Stimulated activated CD4-positive, alpha-beta T cell treated with anti-CD3 and anti-CD28 coated beads, TNF-alpha, amount 100 ng/mL, for 48 hours (primary cell): ENCODE results near the gene ITGB4.

Source experiments
- DNase-seq, 3 donors: peaks; one replicate each; pipeline ENCODE4 v3.0.0-alpha.2; 2020; ENCODE audit warnings: low read depth in 3 of 3

The ITGB4 gene

GRCh38 chr17:75731086-75731715 is 9.9 kb downstream of the ITGB4 start:
- DNase-seq: no peak

GRCh38 chr17:75731716-75732498 is 10.6 kb downstream of the ITGB4 start:
- no peak for DNase-seq

- no peak for DNase-seq
These were observed 12.2 kb downstream of the ITGB4 start for GRCh38 chr17:75733471-75733870.

GRCh38 chr17:75734674-75735294 is 13.5 kb downstream of the ITGB4 start:
- no peak for DNase-seq

- DNase-seq: no peak
These were observed 15.0 kb downstream of the ITGB4 start for GRCh38 chr17:75736173-75736835.

GRCh38 chr17:75737133-75737962 is 16.1 kb downstream of the ITGB4 start:
- DNase-seq: no peak

GRCh38 chr17:75738218-75738802 is 17.1 kb downstream of the ITGB4 start:
- no peak for DNase-seq

GRCh38 chr17:75739174-75739573 is 17.9 kb downstream of the ITGB4 start:
- no peak for DNase-seq

GRCh38 chr17:75739801-75740200 is 18.5 kb downstream of the ITGB4 start:
- no peak for DNase-seq

GRCh38 chr17:75740215-75740614 is 19.0 kb downstream of the ITGB4 start:
- no peak for DNase-seq

GRCh38 chr17:75740631-75741077 is 19.4 kb downstream of the ITGB4 start:
- no peak for DNase-seq

- no peak for DNase-seq
These were observed 21.1 kb downstream of the ITGB4 start for GRCh38 chr17:75742337-75742736.

- DNase-seq: no peak
These were observed 22.5 kb downstream of the ITGB4 start for GRCh38 chr17:75743625-75744206.

- DNase-seq: no peak
These were observed 27.4 kb downstream of the ITGB4 start for GRCh38 chr17:75748706-75749105.

- peak; percentile 75 to 94 (median 91) for DNase-seq
These were observed 28.5 kb downstream of the ITGB4 start for GRCh38 chr17:75749545-75750389.

- no peak for DNase-seq
These were observed 29.6 kb downstream of the ITGB4 start for GRCh38 chr17:75750661-75751423.

- DNase-seq: no peak
These were observed 30.6 kb downstream of the ITGB4 start for GRCh38 chr17:75751676-75752404.

- no peak for DNase-seq
These were observed 31.1 kb downstream of the ITGB4 start for GRCh38 chr17:75752405-75752709.
